CD14-positive monocyte (primary cell): ENCODE measurements around the gene CLEC4G. TPM values are rescaled to one million over a fixed set of nuclear protein-coding genes. Genes with fewer than 3 reads are reported as not detected.

Source experiments
- DNase-seq, 3 donors: peaks; one replicate each; pipeline ENCODE4 v3.0.0-alpha.2; 2011 to 2022
- H2AFZ ChIP-seq: 2 replicates; pipeline ENCODE4 v1.6.0; 2012; ENCODE audit warnings: mild to moderate bottlenecking, low read depth, low read length, inconsistent platforms; ENCODE audit not compliant: insufficient read depth, poor library complexity, severe bottlenecking
- H3K27ac ChIP-seq, 2 donors: 1 replicate in 1 of 2; 2 replicates in 1 of 2; pipeline ENCODE4 v1.5.1; 2012 to 2013; ENCODE audit warnings: low read length in 2 of 2, control low read depth in 1 of 2, inconsistent platforms in 1 of 2, low read depth in 1 of 2, mild to moderate bottlenecking in 1 of 2
- H3K27me3 ChIP-seq, 2 donors: one replicate each; pipeline versions ENCODE4 v1.6.0 to v1.6.1; 2011 to 2013; ENCODE audit warnings: low read length in 2 of 2; ENCODE audit not compliant: control insufficient read depth in 2 of 2, insufficient read depth in 2 of 2
- H3K36me3 ChIP-seq, 2 donors: replicated peaks in 1 of 2; 1 replicate in 1 of 2; 2 replicates in 1 of 2; pipeline versions ENCODE4 v1.5.1 to v1.6.1; 2012 to 2013; ENCODE audit warnings: low read length in 2 of 2, control low read depth in 1 of 2, inconsistent platforms in 1 of 2, mild to moderate bottlenecking in 1 of 2; ENCODE audit not compliant: insufficient read depth in 2 of 2, control insufficient read depth in 1 of 2
- H3K4me1 ChIP-seq, 2 donors: 1 replicate in 1 of 2; 2 replicates in 1 of 2; pipeline versions ENCODE4 v1.5.1 to v1.6.1; 2012 to 2013; ENCODE audit warnings: low read length in 2 of 2, control low read depth in 1 of 2, inconsistent platforms in 1 of 2, mild to moderate bottlenecking in 1 of 2, moderate library complexity in 1 of 2; ENCODE audit not compliant: insufficient read depth in 2 of 2, control insufficient read depth in 1 of 2
- H3K4me2 ChIP-seq: replicated peaks from 2 replicates; pipeline ENCODE3; 2012; ENCODE audit warnings: low read length, moderate library complexity, mild to moderate bottlenecking; ENCODE audit not compliant: poor library complexity, severe bottlenecking; ENCODE audit errors: extremely low read depth
- H3K4me3 ChIP-seq, 3 experiments: fragments of 200-600 bp in 1 of 3; sonication (generic) in 1 of 3; replicated peaks in 1 of 3; 1 replicate in 2 of 3; 2 replicates in 1 of 3; pipeline ENCODE4 v1.5.1; 2011 to 2013; ENCODE audit warnings: low read length in 3 of 3, mild to moderate bottlenecking in 3 of 3, control low read depth in 2 of 3, low read depth in 2 of 3, inconsistent platforms in 1 of 3, moderate library complexity in 1 of 3
- H3K79me2 ChIP-seq: 2 replicates; pipeline ENCODE4 v1.6.0; 2012; ENCODE audit warnings: mild to moderate bottlenecking, control low read depth, inconsistent platforms, low read length, moderate library complexity; ENCODE audit not compliant: insufficient read depth
- H3K9ac ChIP-seq: 2 replicates; pipeline ENCODE4 v1.6.0; 2017; ENCODE audit warnings: low read length, mild to moderate bottlenecking; ENCODE audit not compliant: insufficient read depth, poor library complexity, severe bottlenecking
- H3K9me3 ChIP-seq, 2 donors: replicated peaks in 1 of 2; 1 replicate in 1 of 2; 2 replicates in 1 of 2; pipeline versions ENCODE4 v1.5.1 to v1.6.1; 2012 to 2013; ENCODE audit warnings: low read length in 2 of 2, control low read depth in 1 of 2; ENCODE audit not compliant: control insufficient read depth in 1 of 2, insufficient read depth in 1 of 2
- H4K20me1 ChIP-seq: 2 replicates; pipeline ENCODE4 v1.6.0; 2012; ENCODE audit warnings: mild to moderate bottlenecking, low read length, control low read depth, moderate library complexity; ENCODE audit not compliant: insufficient read depth
- H3K27ac Mint-ChIP-seq, 7 donors: one replicate each; pipeline ENCODE4 v1.8.0; 2020; ENCODE audit warnings: mild to moderate bottlenecking in 7 of 7, mixed read lengths in 7 of 7, moderate library complexity in 6 of 7, inconsistent platforms in 2 of 7
- H3K27me3 Mint-ChIP-seq, 3 donors: one replicate each; pipeline ENCODE4 v1.8.0; 2021 to 2022; ENCODE audit warnings: low read depth in 3 of 3, mild to moderate bottlenecking in 3 of 3, mixed read lengths in 3 of 3, moderate library complexity in 3 of 3, inconsistent platforms in 1 of 3
- H3K36me3 Mint-ChIP-seq, 2 donors: one replicate each; pipeline ENCODE4 v1.8.0; 2020; ENCODE audit warnings: mixed read lengths in 2 of 2, inconsistent platforms in 1 of 2, mild to moderate bottlenecking in 1 of 2
- H3K4me1 Mint-ChIP-seq: one replicate; pipeline ENCODE4 v1.8.0; 2020; ENCODE audit warnings: mild to moderate bottlenecking, mixed read lengths
- H3K4me3 Mint-ChIP-seq, 2 donors: one replicate each; pipeline ENCODE4 v1.8.0; 2020; ENCODE audit warnings: mild to moderate bottlenecking in 2 of 2, mixed read lengths in 2 of 2, moderate library complexity in 1 of 2
- H3K9me3 Mint-ChIP-seq, 7 donors: one replicate each; pipeline ENCODE4 v1.8.0; 2020 to 2022; ENCODE audit warnings: mixed read lengths in 7 of 7, mild to moderate bottlenecking in 6 of 7, moderate library complexity in 6 of 7, inconsistent platforms in 2 of 7
- CTCF ChIP-seq: fragments of 200-600 bp; IDR thresholded peaks from one replicate; pipeline ENCODE4 v1.8.0; 2022; ENCODE audit warnings: antibody characterized with exemption, mild to moderate bottlenecking
- WGBS: methylation state at CpG from one replicate; pipeline ENCODE4 v1.1.5; 2013; ENCODE audit warnings: missing lambda C conversion rate; ENCODE audit not compliant: insufficient coverage; 5-methylcytosine and 5-hydroxymethylcytosine counted together
- intact Hi-C, 2 donors: fragments of 100-400 bp; cut with micrococcal nuclease; formaldehyde crosslinking; loops; one replicate each; pipeline versions ENCODE4 v1.15.0 to v1.15.1; 2023
- polyA plus RNA-seq, 3 donors: library from polyadenylated mRNA; depleted of rRNA in 1 of 3; unstranded in 2 of 3; stranded (reverse) in 1 of 3; fragments of 300-500 nt in 2 of 3; fragments of >200 nt in 1 of 3; fragmentation: Illumina TruSeq in 2 of 3; gene quantifications; 1 replicate in 2 of 3; 2 replicates in 1 of 3; pipeline ENCODE4 v1.2.3, GENCODE V29; 2012 to 2021

The CLEC4G gene
- polyA plus RNA-seq, 3 donors, result 4.7 to 7.9 (median 7.1) TPM

- DNase-seq, result no peak
- Histone ChIP-seq H3K4me2 (peak overlapping the region; percentile 75), H3K4me3 (peak overlapping the region in 1 of 3 experiments; percentile 38), H4K20me1 (no peaks in the 10 kb centered on the region), H2AFZ (no peak overlapping the region), H3K27me3 (no peaks in the 10 kb centered on the region), H3K9ac (peak overlapping the region; percentile 69), H3K27ac (peak overlapping the region; percentile 92 to 98), H3K9me3 (no peaks in the 10 kb centered on the region), H3K36me3 (no peaks in the 10 kb centered on the region), H3K79me2 (no peaks in the 10 kb centered on the region), H3K4me1 (peaks cover 79 to 82% of the 10 kb centered on the region in 2 donors)
- TF ChIP-seq CTCF, result no peak
- H3K36me3 Mint-ChIP-seq, result peaks cover 0 to 5% of the 10 kb centered on the region in 2 donors
- whole genome bisulfite sequencing, result 80% methylated on average over 6 of the region's 6 CpGs
- H3K27me3 Mint-ChIP-seq, result peaks cover 0 to 6% (median 0%) of the 10 kb centered on the region in 3 donors
- H3K4me1 Mint-ChIP-seq, result peaks cover 76% of the 10 kb centered on the region
- H3K27ac Mint-ChIP-seq, result peak overlapping the region; percentile 98 to 100 (median 99)
- peak overlapping the region in 1 of 2 donors; percentile 35 for H3K4me3 Mint-ChIP-seq
- H3K9me3 Mint-ChIP-seq, result no peaks in the 10 kb centered on the region
- intact Hi-C loops, result loop anchor here in 1 of 2 donors (5.0 kb wide), 1 partner anchor 48 kb away; no protein-coding TSS in a partner anchor
These were observed 27.4 kb downstream of the CLEC4G start for GRCh38 chr19:7704280-7705060.

GRCh38 chr19:7703332-7703731 is 28.6 kb downstream of the CLEC4G start:
- no peaks in the 10 kb centered on the region for H3K36me3 ChIP-seq
- H3K9ac ChIP-seq, result no peak overlapping the region
- Mint-ChIP-seq H3K27me3 (peaks cover 1 to 6% (median 4%) of the 10 kb centered on the region in 3 donors), H3K27ac (peak overlapping the region in 6 of 7 donors; percentile 57 to 100 (median 99)), H3K4me1 (peaks cover 80% of the 10 kb centered on the region), H3K36me3 (peaks cover 0 to 5% of the 10 kb centered on the region in 2 donors), H3K4me3 (no peak overlapping the region), H3K9me3 (no peaks in the 10 kb centered on the region)
- no peak for DNase-seq
- H3K4me2 ChIP-seq, result no peak overlapping the region
- H3K9me3 ChIP-seq, result no peaks in the 10 kb centered on the region
- H3K79me2 ChIP-seq, result no peaks in the 10 kb centered on the region
- no peak overlapping the region for H2AFZ ChIP-seq
- WGBS, result 69% methylated on average over 8 of the region's 8 CpGs
- H3K4me3 ChIP-seq, result no peak overlapping the region
- TF ChIP-seq CTCF, result no peak
- peak overlapping the region; percentile 92 to 98 for H3K27ac ChIP-seq
- H3K4me1 ChIP-seq, result peaks cover 88 to 89% of the 10 kb centered on the region in 2 donors
- intact Hi-C loops, result loop anchor here in 1 of 2 donors (5.0 kb wide), 1 partner anchor 49 kb away; no protein-coding TSS in a partner anchor
- no peaks in the 10 kb centered on the region for H4K20me1 ChIP-seq
- no peaks in the 10 kb centered on the region for H3K27me3 ChIP-seq
